ENCODE measurements around the gene MRPS24.

The MRPS24 gene

GRCh38 chr7:43869006-43869866, at the start of gene MRPS24:
MRPS24 (minus strand) TSS chr7:43869517; CDS start chr7:43869495, 22 bp downstream.
- H3K27me3 ChIP-seq (ENCODE audit: low read depth, low read length), result 0 out of 2 replicates have a peak, but pooled peaks cover 3% of the 10 kb centered on the region
- H3K4me2 ChIP-seq (ENCODE audit: low read length), result peak within 1 kb of the TSS; percentile 100
- peak within 1 kb of the TSS; percentile 39 for H3K27ac ChIP-seq (ENCODE audit: low read length)
- peaks cover 9% of the 10 kb centered on the region for H3K79me2 ChIP-seq (ENCODE audit: low read length)
- H3K4me3 ChIP-seq (ENCODE audit: low read length), result peak within 1 kb of the TSS; percentile 92
- peaks cover 15% of the 10 kb centered on the region for H3K4me1 ChIP-seq (ENCODE audit: low read length)
- no peak for TF ChIP-seq CTCF (IDR thresholded peaks at IDR 0.05; ENCODE audit: low read depth, low read length)
- TF ChIP-seq EZH2phosphoT487 (IDR thresholded peaks at IDR 0.05; ENCODE audit: low read depth), result no peak
- peak within 1 kb of the TSS; percentile 72 for H3K9ac ChIP-seq (ENCODE audit: low read length)
- H2AFZ ChIP-seq (ENCODE audit: low read depth, low read length), result peak within 1 kb of the TSS; percentile 86
- H3K9me3 ChIP-seq (ENCODE audit: insufficient read depth, low read length), result no peaks in the 10 kb centered on the region
- no peaks in the 10 kb centered on the region for H4K20me1 ChIP-seq (ENCODE audit: insufficient read depth, low read length)
- peaks cover 29% of the 10 kb centered on the region for H3K36me3 ChIP-seq (replicated peaks; ENCODE audit: low read depth, low read length)

GRCh38 chr7:43915907-43916306, 46.6 kb upstream of the MRPS24 start:
- Histone ChIP-seq H3K27me3 (ENCODE audit: low read depth, low read length) (no peaks in the 10 kb centered on the region), H3K79me2 (ENCODE audit: low read length) (no peaks in the 10 kb centered on the region), H3K9me3 (ENCODE audit: insufficient read depth, low read length) (no peaks in the 10 kb centered on the region), H3K36me3 (replicated peaks; ENCODE audit: low read depth, low read length) (no peaks in the 10 kb centered on the region), H3K4me3 (ENCODE audit: low read length) (no peak overlapping the region), H3K4me1 (ENCODE audit: low read length) (no peaks in the 10 kb centered on the region), H3K9ac (ENCODE audit: low read length) (no peak overlapping the region), H2AFZ (ENCODE audit: low read depth, low read length) (no peak overlapping the region), H3K27ac (ENCODE audit: low read length) (no peak overlapping the region), H3K4me2 (ENCODE audit: low read length) (no peak overlapping the region), H4K20me1 (ENCODE audit: insufficient read depth, low read length) (no peaks in the 10 kb centered on the region)
- TF ChIP-seq CTCF (IDR thresholded peaks at IDR 0.05; ENCODE audit: low read depth, low read length), result no peak
- TF ChIP-seq EZH2phosphoT487 (IDR thresholded peaks at IDR 0.05; ENCODE audit: low read depth), result no peak

- H3K27ac ChIP-seq (ENCODE audit: low read length), result no peak overlapping the region
- H3K4me3 ChIP-seq (ENCODE audit: low read length), result no peak overlapping the region
- no peaks in the 10 kb centered on the region for H3K4me1 ChIP-seq (ENCODE audit: low read length)
- no peak overlapping the region for H3K9ac ChIP-seq (ENCODE audit: low read length)
- no peak overlapping the region for H3K4me2 ChIP-seq (ENCODE audit: low read length)
- H3K79me2 ChIP-seq (ENCODE audit: low read length), result no peaks in the 10 kb centered on the region
- H3K27me3 ChIP-seq (ENCODE audit: low read depth, low read length), result no peaks in the 10 kb centered on the region
- no peak for TF ChIP-seq CTCF (IDR thresholded peaks at IDR 0.05; ENCODE audit: low read depth, low read length)
- TF ChIP-seq EZH2phosphoT487 (IDR thresholded peaks at IDR 0.05; ENCODE audit: low read depth), result no peak
- H2AFZ ChIP-seq (ENCODE audit: low read depth, low read length), result no peak overlapping the region
- H4K20me1 ChIP-seq (ENCODE audit: insufficient read depth, low read length), result no peaks in the 10 kb centered on the region
- no peaks in the 10 kb centered on the region for H3K9me3 ChIP-seq (ENCODE audit: insufficient read depth, low read length)
- H3K36me3 ChIP-seq (replicated peaks; ENCODE audit: low read depth, low read length), result no peaks in the 10 kb centered on the region
Observed at GRCh38 chr7:43914795-43915194, 45.5 kb upstream of the MRPS24 start.

- Histone ChIP-seq H3K9ac (ENCODE audit: low read length) (peak within 1 kb of the TSS; percentile 75), H3K27ac (ENCODE audit: low read length) (no peak within 1 kb of the TSS), H3K4me2 (ENCODE audit: low read length) (peak within 1 kb of the TSS; percentile 87)
Observed at GRCh38 chr7:43906331-43907010, 37.2 kb upstream of the MRPS24 start, which contains the start of gene URGCP. URGCP (minus strand) TSS chr7:43906596; CDS start chr7:43906575, 21 bp downstream.

More at GRCh38 chr7:43906331-43907010, 37.2 kb upstream of the MRPS24 start, which contains the start of gene URGCP:
- Histone ChIP-seq H3K27me3 (ENCODE audit: low read depth, low read length) (no peaks in the 10 kb centered on the region), H3K4me3 (ENCODE audit: low read length) (peak within 1 kb of the TSS; percentile 93), H4K20me1 (ENCODE audit: insufficient read depth, low read length) (no peaks in the 10 kb centered on the region), H3K4me1 (ENCODE audit: low read length) (peaks cover 13% of the 10 kb centered on the region), H3K79me2 (ENCODE audit: low read length) (peaks cover 43% of the 10 kb centered on the region), H2AFZ (ENCODE audit: low read depth, low read length) (peak within 1 kb of the TSS; percentile 98), H3K9me3 (ENCODE audit: insufficient read depth, low read length) (no peaks in the 10 kb centered on the region), H3K36me3 (replicated peaks; ENCODE audit: low read depth, low read length) (no peaks in the 10 kb centered on the region)
- TF ChIP-seq CTCF (IDR thresholded peaks at IDR 0.05; ENCODE audit: low read depth, low read length), result no peak
- no peak for TF ChIP-seq EZH2phosphoT487 (IDR thresholded peaks at IDR 0.05; ENCODE audit: low read depth)
